Testis (tissue), 3 donors: ENCODE measurements around the gene TMEM91. TPM values are rescaled to one million over a fixed set of nuclear protein-coding genes. Genes with fewer than 3 reads are reported as not detected.

Experiments used
- DNase-seq: peaks from one replicate; pipeline ENCODE4 v3.0.0-alpha.2; 2019
- H3K27ac ChIP-seq, 2 donors: fragments of 200-600 bp; sonication (generic); one replicate each; pipeline ENCODE4 v1.5.1; 2019
- H3K27me3 ChIP-seq: fragments of 200-600 bp; sonication (generic); one replicate; pipeline ENCODE4 v1.5.1; 2019
- H3K36me3 ChIP-seq: fragments of 200-600 bp; sonication (generic); one replicate; pipeline ENCODE4 v1.5.1; 2017; ENCODE audit warnings: low read depth; ENCODE audit errors: missing control alignments
- H3K4me1 ChIP-seq: fragments of 200-600 bp; sonication (generic); one replicate; pipeline ENCODE4 v1.5.1; 2019
- H3K4me3 ChIP-seq, 2 donors: fragments of 200-600 bp; sonication (generic); one replicate each; pipeline ENCODE4 v1.5.1; 2017 to 2019
- H3K9me3 ChIP-seq: fragments of 200-600 bp; sonication (generic); one replicate; pipeline ENCODE4 v1.5.1; 2017
- CTCF ChIP-seq, 3 experiments: fragments of 450-650 bp in 2 of 3; fragments of 200-600 bp in 1 of 3; sonication (generic) in 1 of 3; IDR thresholded peaks; one replicate each; pipeline ENCODE4 v1.5.1; 2016 to 2019; ENCODE audit warnings: antibody characterized with exemption in 3 of 3, mild to moderate bottlenecking in 2 of 3, moderate library complexity in 1 of 3
- POLR2A ChIP-seq: fragments of 450-650 bp; IDR thresholded peaks from one replicate; pipeline ENCODE4 v1.6.1; 2017; ENCODE audit warnings: antibody characterized with exemption, mild to moderate bottlenecking, moderate library complexity
- WGBS, 2 donors: methylation state at CpG; one replicate each; pipeline ENCODE4 v1.1.5; 2018; 5-methylcytosine and 5-hydroxymethylcytosine counted together
- intact Hi-C: fragments of 100-400 bp; cut with DNase I; formaldehyde crosslinking; loops from one replicate; pipeline ENCODE4 v1.15.1; 2023; ENCODE audit warnings: low total_unique reads
- polyA plus RNA-seq: library from polyadenylated mRNA; stranded (reverse); fragments of 350-450 nt; fragmentation: Illumina TruSeq; extraction: RNeasy Lipid Tissue Mini Kit (QIAGEN cat#74804); gene quantifications from one replicate; pipeline ENCODE4 v1.2.3, GENCODE V29; 2014; ENCODE audit warnings: low read depth, low replicate concordance; ENCODE audit not compliant: insufficient read depth
- total RNA-seq, 2 donors: library from RNA; depleted of rRNA; stranded (reverse); fragments of >200 nt; gene quantifications; one replicate each; pipeline ENCODE4 v1.2.3, GENCODE V29; 2016

The TMEM91 gene
- total and polyA plus RNA-seq, 3 donors from 2014 or later = 17.0 to 33.2 (median 32.9) TPM

GRCh38 chr19:41356984-41357739, 19.2 kb upstream of the TMEM91 start:
- Histone ChIP-seq H3K4me1 (peaks cover 1% of the 10 kb centered on the region), H3K9me3 (no peaks in the 10 kb centered on the region), H3K36me3 (no peaks in the 10 kb centered on the region), H3K27me3 (no peaks in the 10 kb centered on the region), H3K4me3 (no peak overlapping the region), H3K27ac (no peak overlapping the region)
- WGBS, 2 donors = 78 to 87% methylated on average over 10 to 11 of the region's 11 CpGs
- intact Hi-C loops = no loop called here
- no peak for DNase-seq
- TF ChIP-seq POLR2A = no peak
- TF ChIP-seq CTCF (IDR thresholded peaks at IDR 0.05) = no peak

GRCh38 chr19:41357746-41358145, 18.6 kb upstream of the TMEM91 start:
- H3K4me1 ChIP-seq = no peaks in the 10 kb centered on the region

GRCh38 chr19:41359741-41360140, 16.6 kb upstream of the TMEM91 start:
- no peaks in the 10 kb centered on the region for H3K27me3 ChIP-seq
- H3K4me3 ChIP-seq = no peak overlapping the region
- 92 to 94% methylated on average over 1 of the region's 1 CpG for WGBS, 2 donors
- intact Hi-C loops = no loop called here
- H3K36me3 ChIP-seq = no peaks in the 10 kb centered on the region
- peaks cover 4% of the 10 kb centered on the region for H3K4me1 ChIP-seq
- H3K9me3 ChIP-seq = no peaks in the 10 kb centered on the region
- TF ChIP-seq POLR2A (no peak), CTCF (IDR thresholded peaks at IDR 0.05) (no peak)
- DNase-seq = no peak
- no peak overlapping the region for H3K27ac ChIP-seq

More at GRCh38 chr19:41357746-41358145, 18.6 kb upstream of the TMEM91 start:
- H3K27ac ChIP-seq = no peak overlapping the region
- 92 to 93% methylated on average over 13 of the region's 13 CpGs for WGBS, 2 donors
- H3K36me3 ChIP-seq = no peaks in the 10 kb centered on the region
- H3K27me3 ChIP-seq = no peaks in the 10 kb centered on the region
- intact Hi-C loops = no loop called here
- no peaks in the 10 kb centered on the region for H3K9me3 ChIP-seq
- H3K4me3 ChIP-seq = no peak overlapping the region
- TF ChIP-seq POLR2A (no peak), CTCF (IDR thresholded peaks at IDR 0.05) (no peak)
- no peak for DNase-seq

- H3K4me1 ChIP-seq = peaks cover 9% of the 10 kb centered on the region
- TF ChIP-seq POLR2A = no peak
- no peak for TF ChIP-seq CTCF (IDR thresholded peaks at IDR 0.05)
- no peaks in the 10 kb centered on the region for H3K27me3 ChIP-seq
- no peak overlapping the region for H3K4me3 ChIP-seq
- no peak overlapping the region for H3K27ac ChIP-seq
- 78 to 90% methylated on average over 10 of the region's 10 CpGs for WGBS, 2 donors
- intact Hi-C loops = no loop called here
- no peak for DNase-seq
- H3K9me3 ChIP-seq = no peaks in the 10 kb centered on the region
- H3K36me3 ChIP-seq = no peaks in the 10 kb centered on the region
Measured at GRCh38 chr19:41362143-41362847, 14.0 kb upstream of the TMEM91 start.
